NAMALWA (cell line): ENCODE measurements around the gene TMEM232.
A peak's percentile ranks its signal among the peaks of the same experiment; 100 is the strongest.

Experiments
- DNase-seq: peaks from one replicate; pipeline ENCODE4 v3.0.0-alpha.2; 2015; ENCODE audit warnings: low spot score

The TMEM232 gene

GRCh38 chr5:110514030-110514429 lies 212.4 kb downstream of the TMEM232 start:
- DNase-seq, result no peak

- DNase-seq, result no peak
These were observed 214.2 kb downstream of the TMEM232 start for GRCh38 chr5:110512266-110512665.

- no peak for DNase-seq
These were observed 216.3 kb downstream of the TMEM232 start for GRCh38 chr5:110510146-110510545.

GRCh38 chr5:110507972-110508371 lies 218.5 kb downstream of the TMEM232 start:
- DNase-seq, result no peak

GRCh38 chr5:110506378-110506777 lies 220.1 kb downstream of the TMEM232 start:
- DNase-seq, result no peak

GRCh38 chr5:110496276-110496675 lies 230.2 kb downstream of the TMEM232 start:
- DNase-seq, result no peak

GRCh38 chr5:110492446-110492845 lies 234.0 kb downstream of the TMEM232 start:
- no peak for DNase-seq

GRCh38 chr5:110478895-110479294 lies 247.6 kb downstream of the TMEM232 start:
- no peak for DNase-seq

GRCh38 chr5:110477911-110478310 lies 248.6 kb downstream of the TMEM232 start:
- DNase-seq, result no peak

GRCh38 chr5:110476164-110476563 lies 250.3 kb downstream of the TMEM232 start:
- no peak for DNase-seq

GRCh38 chr5:110475529-110475928 lies 250.9 kb downstream of the TMEM232 start:
- DNase-seq, result no peak

GRCh38 chr5:110469486-110469885 lies 257.0 kb downstream of the TMEM232 start:
- DNase-seq, result no peak

- no peak for DNase-seq
These were observed 263.4 kb downstream of the TMEM232 start for GRCh38 chr5:110463106-110463505.

GRCh38 chr5:110460837-110461236 lies 265.6 kb downstream of the TMEM232 start:
- no peak for DNase-seq

- no peak for DNase-seq
These were observed 268.2 kb downstream of the TMEM232 start for GRCh38 chr5:110458313-110458712.

GRCh38 chr5:110442856-110443255 lies 283.6 kb downstream of the TMEM232 start:
- DNase-seq, result no peak

- peak; percentile 67 for DNase-seq
These were observed 285.4 kb downstream of the TMEM232 start for GRCh38 chr5:110441035-110441434.

GRCh38 chr5:110440058-110440457 lies 286.4 kb downstream of the TMEM232 start:
- no peak for DNase-seq

- no peak for DNase-seq
These were observed 287.2 kb downstream of the TMEM232 start for GRCh38 chr5:110439296-110439695.

- DNase-seq, result no peak
These were observed 291.3 kb downstream of the TMEM232 start for GRCh38 chr5:110435207-110435606.

- no peak for DNase-seq
These were observed 294.9 kb downstream of the TMEM232 start for GRCh38 chr5:110431603-110432002.

- peak; percentile 37 for DNase-seq
These were observed 312.1 kb downstream of the TMEM232 start for GRCh38 chr5:110414360-110414759.

GRCh38 chr5:110413856-110414255 lies 312.6 kb downstream of the TMEM232 start:
- no peak for DNase-seq

GRCh38 chr5:110409571-110409970 lies 316.9 kb downstream of the TMEM232 start:
- no peak for DNase-seq

GRCh38 chr5:110402562-110402961 lies 323.9 kb downstream of the TMEM232 start:
- DNase-seq, result no peak
